DMS 273 (cell line): ENCODE measurements around the gene HECTD4.
"Not testable (repeated sequence)": the region's sequence is repeated elsewhere in the genome, so short reads cannot be mapped to it uniquely, and the experiment has no call there.

Source experiments
- DNase-seq: peaks from one replicate; lab custom pipeline; 2025; ENCODE audit not compliant: unreplicated experiment; lab: John Stamatoyannopoulos, UW

Gene HECTD4

GRCh38 chr12:112406519-112407488 lies 24.6 kb upstream of the HECTD4 start:
- no peak for DNase-seq

DNA sequence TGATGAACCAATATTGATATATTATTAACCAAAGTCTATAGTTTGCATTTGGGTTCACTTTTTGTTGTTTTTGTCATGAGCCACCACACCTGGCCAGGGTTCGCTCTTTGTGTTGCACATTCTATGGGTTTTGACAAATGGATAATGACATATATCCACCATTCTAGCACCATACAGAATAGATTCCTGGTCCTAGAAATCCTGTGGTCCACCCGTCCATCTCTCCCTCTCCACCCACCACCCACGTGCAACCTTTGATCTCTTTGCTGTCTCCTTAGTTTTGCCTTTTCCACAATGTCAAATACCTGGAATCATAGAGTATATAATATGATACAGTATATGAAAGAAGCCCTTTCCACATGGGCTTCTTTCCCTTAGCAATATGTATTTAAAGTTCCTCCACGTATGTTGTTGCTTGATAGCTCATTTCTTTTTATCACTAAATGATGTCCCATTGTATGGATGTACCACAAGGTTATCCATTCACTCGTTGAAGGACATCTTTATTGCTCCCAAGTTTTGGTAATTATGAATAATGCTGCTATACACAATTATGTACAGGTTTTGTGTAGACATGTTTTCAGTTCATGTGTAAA lies 19.8 kb upstream of the HECTD4 start:
- DNase-seq: peak; percentile 18

DNA sequence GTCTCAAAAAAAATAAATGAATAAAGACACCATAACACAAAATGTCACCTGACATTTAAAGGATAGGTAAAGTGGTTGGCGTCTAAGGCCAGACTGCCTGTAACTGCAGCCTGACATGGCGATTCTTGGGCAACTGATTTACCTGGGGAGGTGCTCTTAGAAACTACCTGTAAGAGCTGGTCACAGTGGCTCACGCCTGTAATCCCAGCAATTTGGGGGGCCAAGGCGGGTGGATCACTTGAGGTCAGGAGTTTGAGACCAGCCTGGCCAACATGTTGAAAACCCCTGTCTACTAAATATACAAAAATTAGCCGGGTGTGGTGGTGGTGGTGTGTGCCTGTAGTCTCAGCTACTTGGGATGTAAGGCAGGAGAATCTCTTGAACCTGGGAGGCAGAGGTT lies 18.8 kb upstream of the HECTD4 start:
- no peak for DNase-seq

DNA sequence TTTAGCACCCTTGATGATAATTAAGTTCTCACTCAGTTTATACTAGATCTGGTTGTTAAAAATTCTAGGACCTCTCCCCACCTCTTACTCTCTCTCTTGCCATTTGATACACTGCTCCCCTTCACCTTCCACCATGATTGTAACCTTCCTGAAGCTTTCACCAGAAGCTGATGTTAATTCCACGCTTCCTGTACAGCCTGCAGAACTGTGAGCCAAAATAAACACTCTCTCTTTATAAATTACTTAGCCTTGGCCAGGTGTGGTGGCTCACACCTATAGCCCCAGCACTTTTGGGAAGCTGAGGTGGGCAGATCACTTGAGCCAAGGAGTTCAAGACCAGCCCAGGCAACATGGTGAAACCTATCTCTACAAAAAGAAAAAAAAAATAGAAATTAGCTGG lies 11.1 kb upstream of the HECTD4 start:
- DNase-seq: no peak

DNA sequence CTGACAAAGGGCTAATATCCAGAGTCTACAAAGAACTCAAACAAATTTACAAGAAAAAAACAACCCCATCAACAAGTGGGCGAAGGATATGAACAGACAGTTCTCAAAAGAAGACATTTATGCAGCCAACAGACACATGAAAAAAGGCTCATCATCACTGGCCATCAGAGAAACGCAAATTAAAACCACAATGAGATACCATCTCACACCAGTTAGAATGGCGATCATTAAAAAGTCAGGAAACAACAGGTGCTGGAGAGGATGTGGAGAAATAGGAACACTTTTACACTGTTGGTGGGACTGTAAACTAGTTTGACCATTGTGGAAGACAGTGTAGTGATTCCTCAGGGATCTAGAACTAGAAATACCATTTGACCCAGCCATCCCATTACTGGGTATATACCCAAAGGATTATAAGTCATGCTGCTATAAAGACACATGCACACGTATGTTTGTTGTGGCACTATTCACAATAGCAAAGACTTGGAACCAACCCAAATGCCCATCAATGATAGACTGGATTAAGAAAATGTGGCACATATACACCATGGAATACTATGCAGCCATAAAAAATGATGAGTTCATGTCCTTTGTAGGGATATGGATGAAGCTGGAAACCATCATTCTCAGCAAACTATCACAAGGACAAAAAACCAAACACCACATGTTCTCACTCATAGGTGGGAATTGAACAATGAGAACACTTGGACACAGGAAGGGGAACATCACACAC lies 7.9 kb upstream of the HECTD4 start:
- DNase-seq: not testable (repeated sequence)

DNA sequence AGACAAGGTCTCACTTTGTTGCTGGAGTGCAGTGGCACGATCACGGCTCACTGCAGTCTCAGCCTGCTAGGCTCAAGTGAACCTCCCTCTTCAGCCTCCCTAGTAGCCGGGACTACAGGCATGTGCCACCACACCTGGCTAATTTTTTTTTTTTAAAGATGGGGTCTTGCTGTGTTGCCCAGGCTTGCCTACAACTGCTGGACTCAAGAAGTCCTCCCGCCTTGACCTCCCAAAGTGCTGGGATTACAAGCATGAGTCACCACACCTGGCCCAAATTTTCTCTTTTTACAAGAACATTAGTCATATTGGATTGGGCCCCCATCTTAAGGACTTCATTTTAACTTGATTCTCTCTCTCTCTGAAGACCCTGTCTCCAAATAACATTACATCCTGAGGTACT lies 7.0 kb upstream of the HECTD4 start:
- no peak for DNase-seq

DNA sequence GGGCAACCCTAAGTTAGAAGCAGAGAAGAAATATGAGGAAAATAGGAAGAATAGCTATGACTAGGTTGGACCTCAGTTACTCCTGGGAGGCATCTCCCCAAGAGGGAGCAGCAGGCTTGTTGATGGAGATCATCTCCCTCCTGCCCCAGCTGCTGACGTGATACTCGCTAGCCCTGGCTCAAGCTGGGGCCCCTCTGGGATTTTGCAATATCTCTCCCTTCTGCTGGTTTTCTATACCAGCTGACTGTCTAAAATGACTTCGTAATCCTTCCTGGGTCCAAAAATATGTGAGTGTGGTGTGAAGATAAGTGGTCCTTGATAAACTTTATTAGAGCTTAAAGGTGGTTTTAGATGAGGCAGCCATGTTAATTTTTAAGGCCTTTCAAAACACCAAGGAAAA lies 4.5 kb upstream of the HECTD4 start:
- DNase-seq: peak; percentile 39

- no peak for DNase-seq
Observed at GRCh38 chr12:112382866-112383265, 635 bp upstream of the HECTD4 start.

DNA sequence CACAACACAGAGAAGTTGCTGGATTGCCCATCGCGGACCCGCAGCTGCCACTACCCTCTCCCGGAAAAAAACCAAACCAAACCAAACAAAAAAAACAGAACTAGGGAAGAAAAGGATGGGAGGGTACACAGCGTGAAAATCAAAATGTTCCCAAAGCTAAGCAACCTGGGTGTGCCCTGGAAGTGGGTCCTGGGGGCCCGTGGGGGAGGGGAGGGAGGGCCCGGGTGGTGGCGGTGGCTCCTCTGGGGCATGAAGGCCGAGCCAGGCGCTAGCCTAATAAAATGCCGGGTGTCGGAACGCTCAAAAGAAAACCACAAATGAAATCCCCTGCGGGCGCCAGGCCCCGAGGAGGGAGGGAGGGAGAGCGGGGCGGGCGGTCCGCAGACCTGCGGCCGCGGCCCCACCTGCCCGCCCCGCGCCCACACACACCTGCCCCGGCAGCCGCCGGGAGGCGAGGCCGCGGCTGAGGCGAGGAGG lies 787 bp downstream of the HECTD4 start:
- DNase-seq: peak; percentile 57

DNA sequence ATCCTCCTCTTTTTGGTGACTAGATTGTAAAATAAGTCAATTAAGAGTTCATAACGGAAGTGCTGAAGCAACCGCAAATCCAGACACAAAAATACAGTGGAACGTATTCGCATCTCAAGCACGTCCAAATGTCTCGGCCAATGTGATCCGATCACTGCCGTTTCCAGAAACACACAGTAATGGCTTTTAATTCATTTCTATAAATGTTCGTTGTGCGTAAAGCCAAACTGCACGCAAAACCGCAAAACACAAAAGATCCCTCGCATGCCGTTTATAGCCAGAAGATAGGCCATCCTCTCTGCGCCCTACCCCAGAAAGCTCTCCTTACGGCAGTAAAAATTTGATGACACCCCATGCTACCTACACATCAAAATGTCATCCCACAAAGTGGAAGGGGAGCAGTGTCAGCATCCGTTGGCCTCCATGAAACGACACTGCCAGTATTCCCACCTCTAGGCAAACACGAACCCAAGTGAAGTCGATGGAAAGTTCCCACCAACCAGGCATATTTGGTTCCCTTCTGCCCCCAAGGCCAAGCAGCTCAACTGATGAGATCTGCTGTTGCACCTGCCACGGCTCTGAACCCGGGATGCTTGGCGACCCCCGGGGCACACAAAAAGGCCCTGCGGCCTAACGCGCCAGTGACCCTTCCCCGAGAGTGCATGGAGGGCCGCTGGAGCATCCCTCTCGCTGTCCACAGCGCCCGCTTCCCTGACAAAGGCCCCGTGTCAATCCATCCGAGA lies 1.4 kb downstream of the HECTD4 start:
- DNase-seq: peak; percentile 15

DNA sequence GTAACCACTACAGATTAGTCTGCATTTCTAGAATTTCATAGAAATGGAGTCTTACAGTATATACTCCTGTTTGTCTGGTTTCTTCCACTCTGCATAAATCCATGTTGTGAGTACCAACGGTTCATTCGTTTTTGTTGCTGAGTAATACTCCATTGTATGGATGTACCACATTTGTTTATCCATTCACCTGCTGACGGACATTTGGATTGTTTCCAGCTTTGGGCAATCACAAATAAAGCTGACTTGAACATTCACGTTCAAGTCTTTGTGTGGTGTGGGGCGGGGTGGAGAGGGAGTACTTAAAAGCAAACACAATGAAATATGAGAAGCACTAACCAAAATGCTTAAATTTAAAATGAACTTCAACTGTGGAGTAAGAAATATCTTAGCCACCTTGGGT lies 7.1 kb downstream of the HECTD4 start:
- DNase-seq: no peak

DNA sequence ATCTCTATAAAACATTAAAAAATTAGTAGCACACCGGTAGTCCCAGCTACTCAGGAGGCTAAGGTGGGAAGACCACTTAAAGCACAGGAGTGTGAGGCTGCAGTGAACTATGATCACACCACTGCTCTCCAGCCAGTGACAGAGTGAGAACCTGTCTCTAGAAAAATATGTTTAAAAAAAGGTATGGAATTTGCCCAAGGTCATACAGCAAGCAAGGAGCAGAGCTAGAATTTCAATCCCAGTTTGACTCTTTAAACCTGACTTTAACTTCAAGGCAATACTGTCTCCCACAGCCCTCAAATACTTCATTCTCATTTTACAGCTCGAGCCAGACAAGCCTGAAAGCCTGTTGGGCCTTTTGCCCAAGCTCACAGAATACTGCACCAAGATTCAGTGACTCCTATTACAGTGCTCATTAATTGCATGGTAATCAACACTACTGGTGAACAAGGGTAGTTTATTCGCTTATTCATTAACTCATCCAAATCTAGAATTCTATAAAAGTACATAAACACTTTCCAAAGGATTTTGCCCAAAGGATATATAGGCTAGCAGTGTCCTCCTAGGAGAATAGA lies 8.0 kb downstream of the HECTD4 start:
- DNase-seq: no peak

GRCh38 chr12:112370868-112371510 lies 11.2 kb downstream of the HECTD4 start:
- DNase-seq: no peak

- no peak for DNase-seq
Observed at GRCh38 chr12:112370199-112370598, 12.0 kb downstream of the HECTD4 start.

GRCh38 chr12:112368856-112369255 lies 13.4 kb downstream of the HECTD4 start:
- DNase-seq: no peak

- DNase-seq: no peak
Observed at GRCh38 chr12:112367965-112368364, 14.3 kb downstream of the HECTD4 start.

GRCh38 chr12:112362310-112362709 lies 19.9 kb downstream of the HECTD4 start:
- DNase-seq: no peak

- no peak for DNase-seq
Observed at GRCh38 chr12:112361271-112361670, 21.0 kb downstream of the HECTD4 start.

DNA sequence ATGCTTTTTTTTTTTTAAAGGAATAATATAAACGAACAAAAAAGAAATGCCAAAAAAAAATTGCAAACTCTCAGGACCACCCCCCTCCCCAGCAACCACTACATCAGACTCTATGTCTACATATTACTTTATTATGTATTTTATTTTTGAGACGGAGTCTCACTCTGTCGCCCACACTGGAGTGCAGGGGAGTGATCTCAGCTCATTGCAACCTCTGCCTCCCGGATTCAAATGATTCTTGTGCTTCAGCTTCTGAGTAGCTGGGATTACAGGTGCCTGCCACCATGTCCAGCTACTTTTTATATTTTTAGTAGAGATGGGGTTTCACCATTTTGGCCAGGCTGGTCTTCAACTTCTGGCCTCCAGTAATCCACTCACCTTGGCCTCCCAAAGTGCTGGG lies 22.9 kb downstream of the HECTD4 start:
- DNase-seq: no peak

DNA sequence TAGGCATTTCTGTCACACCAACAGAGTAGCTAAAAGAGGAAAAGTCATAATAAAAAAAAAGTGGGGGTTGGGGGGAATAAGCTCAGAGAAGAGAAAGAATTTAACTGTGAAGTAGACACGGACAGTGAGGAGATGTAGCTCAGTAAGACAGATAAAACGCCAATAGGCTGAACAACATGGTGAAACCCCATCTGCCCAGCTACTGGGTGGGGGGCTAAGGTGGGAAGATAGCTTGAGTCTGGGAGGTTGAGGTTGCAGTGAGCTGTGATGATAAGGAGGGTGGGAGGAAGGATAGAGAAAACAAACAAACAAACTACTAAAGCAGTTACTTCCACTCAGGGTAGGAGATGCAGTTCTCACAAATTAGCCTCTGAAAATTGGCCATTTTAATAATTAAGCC lies 25.0 kb downstream of the HECTD4 start:
- no peak for DNase-seq
